ENCODE results near the gene FUT1. TPM values are rescaled to one million over a fixed set of nuclear protein-coding genes. Genes with fewer than 3 reads are reported as not detected.

FUT1 gene
- total RNA-seq, 1 experiment from 2014 or later = 11.5 TPM

DNA sequence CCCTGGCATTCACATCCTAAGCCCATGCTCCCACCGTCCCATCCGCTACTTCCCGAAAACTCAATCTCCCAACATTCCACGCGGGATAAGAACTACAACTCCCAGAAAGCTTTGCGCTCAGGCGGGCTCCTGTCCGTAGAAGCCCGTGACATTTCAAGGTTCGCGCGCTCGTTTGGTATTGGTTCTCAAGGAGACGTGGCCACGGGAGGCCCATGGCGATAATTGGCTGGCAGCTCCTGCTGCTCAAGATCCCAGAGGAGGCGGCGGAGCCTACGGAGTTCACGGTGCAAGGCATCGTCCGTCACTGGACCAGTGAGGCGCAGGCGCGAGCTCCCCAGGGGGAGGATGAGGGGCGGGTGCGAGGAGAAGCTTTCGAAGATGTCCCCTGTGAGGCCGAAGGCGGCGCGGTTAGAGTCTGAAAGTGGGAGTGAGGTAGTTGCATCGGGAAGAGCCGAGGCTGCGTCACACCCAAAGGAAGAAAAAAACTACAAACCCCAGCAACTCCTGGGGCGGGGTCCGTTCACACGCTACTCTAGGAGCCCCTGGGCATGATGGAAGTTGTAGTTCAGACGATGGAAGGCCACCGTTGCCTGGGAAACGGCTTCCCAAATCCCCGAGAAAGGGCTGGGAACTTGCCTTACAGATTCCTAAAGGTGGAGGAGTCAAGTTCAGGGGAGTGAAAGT, 31.7 kb downstream of the FUT1 start (continued):
- TF ChIP-seq, protein P1, sequence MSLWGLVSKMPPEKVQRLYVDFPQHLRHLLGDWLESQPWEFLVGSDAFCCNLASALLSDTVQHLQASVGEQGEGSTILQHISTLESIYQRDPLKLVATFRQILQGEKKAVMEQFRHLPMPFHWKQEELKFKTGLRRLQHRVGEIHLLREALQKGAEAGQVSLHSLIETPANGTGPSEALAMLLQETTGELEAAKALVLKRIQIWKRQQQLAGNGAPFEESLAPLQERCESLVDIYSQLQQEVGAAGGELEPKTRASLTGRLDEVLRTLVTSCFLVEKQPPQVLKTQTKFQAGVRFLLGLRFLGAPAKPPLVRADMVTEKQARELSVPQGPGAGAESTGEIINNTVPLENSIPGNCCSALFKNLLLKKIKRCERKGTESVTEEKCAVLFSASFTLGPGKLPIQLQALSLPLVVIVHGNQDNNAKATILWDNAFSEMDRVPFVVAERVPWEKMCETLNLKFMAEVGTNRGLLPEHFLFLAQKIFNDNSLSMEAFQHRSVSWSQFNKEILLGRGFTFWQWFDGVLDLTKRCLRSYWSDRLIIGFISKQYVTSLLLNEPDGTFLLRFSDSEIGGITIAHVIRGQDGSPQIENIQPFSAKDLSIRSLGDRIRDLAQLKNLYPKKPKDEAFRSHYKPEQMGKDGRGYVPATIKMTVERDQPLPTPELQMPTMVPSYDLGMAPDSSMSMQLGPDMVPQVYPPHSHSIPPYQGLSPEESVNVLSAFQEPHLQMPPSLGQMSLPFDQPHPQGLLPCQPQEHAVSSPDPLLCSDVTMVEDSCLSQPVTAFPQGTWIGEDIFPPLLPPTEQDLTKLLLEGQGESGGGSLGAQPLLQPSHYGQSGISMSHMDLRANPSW (CRISPR knock-in tag; conservative IDR thresholded peaks at IDR 0.05; ENCODE audit: low read depth) = no peak
- TF ChIP-seq GRHL2 (CRISPR knock-in tag; IDR thresholded peaks at IDR 0.05; ENCODE audit: insufficient replicate concordance, severe bottlenecking) = no peak
- TF ChIP-seq GTF2I (CRISPR knock-in tag; conservative IDR thresholded peaks at IDR 0.05) = no peak
- TF ChIP-seq ZBTB21 (CRISPR knock-in tag; IDR thresholded peaks at IDR 0.05; ENCODE audit: borderline replicate concordance) = no peak
- no peak for TF ChIP-seq SMAD3 (CRISPR knock-in tag; IDR thresholded peaks at IDR 0.05; ENCODE audit: borderline replicate concordance)
- no peak for TF ChIP-seq ZNF671 (CRISPR knock-in tag; IDR thresholded peaks at IDR 0.05)
- TF ChIP-seq MXD4 (CRISPR knock-in tag; IDR thresholded peaks at IDR 0.05; ENCODE audit: borderline replicate concordance) = no peak
- TF ChIP-seq FOXP1 (CRISPR knock-in tag; IDR thresholded peaks at IDR 0.05; ENCODE audit: borderline replicate concordance) = no peak
- TF ChIP-seq ZNF138 (CRISPR knock-in tag; conservative IDR thresholded peaks at IDR 0.05) = no peak
- TF ChIP-seq NFE2L1 (CRISPR knock-in tag; IDR thresholded peaks at IDR 0.05) = no peak
- TF ChIP-seq TP53 (CRISPR knock-in tag; IDR thresholded peaks at IDR 0.05) = no peak
- TF ChIP-seq CBFB (CRISPR knock-in tag; IDR thresholded peaks at IDR 0.05; ENCODE audit: low read depth) = no peak
- no peak for TF ChIP-seq ESRRA (CRISPR knock-in tag; IDR thresholded peaks at IDR 0.05; ENCODE audit: borderline replicate concordance)
- TF ChIP-seq, protein P2, sequence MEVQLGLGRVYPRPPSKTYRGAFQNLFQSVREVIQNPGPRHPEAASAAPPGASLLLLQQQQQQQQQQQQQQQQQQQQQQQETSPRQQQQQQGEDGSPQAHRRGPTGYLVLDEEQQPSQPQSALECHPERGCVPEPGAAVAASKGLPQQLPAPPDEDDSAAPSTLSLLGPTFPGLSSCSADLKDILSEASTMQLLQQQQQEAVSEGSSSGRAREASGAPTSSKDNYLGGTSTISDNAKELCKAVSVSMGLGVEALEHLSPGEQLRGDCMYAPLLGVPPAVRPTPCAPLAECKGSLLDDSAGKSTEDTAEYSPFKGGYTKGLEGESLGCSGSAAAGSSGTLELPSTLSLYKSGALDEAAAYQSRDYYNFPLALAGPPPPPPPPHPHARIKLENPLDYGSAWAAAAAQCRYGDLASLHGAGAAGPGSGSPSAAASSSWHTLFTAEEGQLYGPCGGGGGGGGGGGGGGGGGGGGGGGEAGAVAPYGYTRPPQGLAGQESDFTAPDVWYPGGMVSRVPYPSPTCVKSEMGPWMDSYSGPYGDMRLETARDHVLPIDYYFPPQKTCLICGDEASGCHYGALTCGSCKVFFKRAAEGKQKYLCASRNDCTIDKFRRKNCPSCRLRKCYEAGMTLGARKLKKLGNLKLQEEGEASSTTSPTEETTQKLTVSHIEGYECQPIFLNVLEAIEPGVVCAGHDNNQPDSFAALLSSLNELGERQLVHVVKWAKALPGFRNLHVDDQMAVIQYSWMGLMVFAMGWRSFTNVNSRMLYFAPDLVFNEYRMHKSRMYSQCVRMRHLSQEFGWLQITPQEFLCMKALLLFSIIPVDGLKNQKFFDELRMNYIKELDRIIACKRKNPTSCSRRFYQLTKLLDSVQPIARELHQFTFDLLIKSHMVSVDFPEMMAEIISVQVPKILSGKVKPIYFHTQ (CRISPR knock-in tag; IDR thresholded peaks at IDR 0.05) = no peak
- TF ChIP-seq PREB (CRISPR knock-in tag; IDR thresholded peaks at IDR 0.05; ENCODE audit: borderline replicate concordance) = no peak
- TF ChIP-seq FOXK1 (CRISPR knock-in tag; IDR thresholded peaks at IDR 0.05) = 0 out of 2 replicates have a peak, but pooled peaks have one; percentile 23
- TF ChIP-seq NR3C1 (CRISPR knock-in tag; conservative IDR thresholded peaks at IDR 0.05; ENCODE audit: low read depth) = no peak
- TF ChIP-seq, protein P3, sequence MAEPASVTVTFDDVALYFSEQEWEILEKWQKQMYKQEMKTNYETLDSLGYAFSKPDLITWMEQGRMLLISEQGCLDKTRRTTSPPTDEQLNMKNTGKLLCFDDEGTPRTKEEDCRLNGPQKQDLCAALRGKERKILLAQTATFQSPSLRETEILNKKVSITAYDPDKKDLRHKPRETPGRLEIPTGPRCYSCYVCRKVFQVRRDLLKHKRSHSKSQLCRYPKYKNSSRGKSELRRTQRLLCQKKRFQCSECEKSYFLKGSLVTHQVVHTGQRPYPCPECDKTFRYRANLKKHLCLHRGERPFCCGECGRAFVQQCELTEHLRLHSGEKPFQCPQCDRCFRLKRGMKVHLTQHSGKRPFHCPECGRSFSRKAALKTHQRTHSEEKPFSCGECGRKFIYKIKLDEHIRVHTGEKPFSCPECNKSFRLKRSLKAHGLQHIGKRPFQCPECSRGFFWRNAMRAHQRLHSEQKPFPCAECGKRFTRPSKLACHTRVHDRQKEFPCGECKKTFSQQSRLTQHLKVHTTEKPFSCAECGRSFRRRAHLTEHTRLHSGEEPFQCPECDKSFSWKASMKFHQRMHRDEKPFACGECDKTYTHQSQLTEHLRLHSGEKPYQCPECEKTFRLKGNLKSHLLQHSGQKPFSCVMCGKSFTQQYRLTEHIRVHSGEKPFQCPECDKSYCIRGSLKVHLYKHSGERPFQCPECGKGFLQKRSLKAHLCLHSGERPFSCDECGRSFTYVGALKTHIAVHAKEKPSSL (CRISPR knock-in tag; conservative IDR thresholded peaks at IDR 0.05) = no peak
- TF ChIP-seq, protein P4, sequence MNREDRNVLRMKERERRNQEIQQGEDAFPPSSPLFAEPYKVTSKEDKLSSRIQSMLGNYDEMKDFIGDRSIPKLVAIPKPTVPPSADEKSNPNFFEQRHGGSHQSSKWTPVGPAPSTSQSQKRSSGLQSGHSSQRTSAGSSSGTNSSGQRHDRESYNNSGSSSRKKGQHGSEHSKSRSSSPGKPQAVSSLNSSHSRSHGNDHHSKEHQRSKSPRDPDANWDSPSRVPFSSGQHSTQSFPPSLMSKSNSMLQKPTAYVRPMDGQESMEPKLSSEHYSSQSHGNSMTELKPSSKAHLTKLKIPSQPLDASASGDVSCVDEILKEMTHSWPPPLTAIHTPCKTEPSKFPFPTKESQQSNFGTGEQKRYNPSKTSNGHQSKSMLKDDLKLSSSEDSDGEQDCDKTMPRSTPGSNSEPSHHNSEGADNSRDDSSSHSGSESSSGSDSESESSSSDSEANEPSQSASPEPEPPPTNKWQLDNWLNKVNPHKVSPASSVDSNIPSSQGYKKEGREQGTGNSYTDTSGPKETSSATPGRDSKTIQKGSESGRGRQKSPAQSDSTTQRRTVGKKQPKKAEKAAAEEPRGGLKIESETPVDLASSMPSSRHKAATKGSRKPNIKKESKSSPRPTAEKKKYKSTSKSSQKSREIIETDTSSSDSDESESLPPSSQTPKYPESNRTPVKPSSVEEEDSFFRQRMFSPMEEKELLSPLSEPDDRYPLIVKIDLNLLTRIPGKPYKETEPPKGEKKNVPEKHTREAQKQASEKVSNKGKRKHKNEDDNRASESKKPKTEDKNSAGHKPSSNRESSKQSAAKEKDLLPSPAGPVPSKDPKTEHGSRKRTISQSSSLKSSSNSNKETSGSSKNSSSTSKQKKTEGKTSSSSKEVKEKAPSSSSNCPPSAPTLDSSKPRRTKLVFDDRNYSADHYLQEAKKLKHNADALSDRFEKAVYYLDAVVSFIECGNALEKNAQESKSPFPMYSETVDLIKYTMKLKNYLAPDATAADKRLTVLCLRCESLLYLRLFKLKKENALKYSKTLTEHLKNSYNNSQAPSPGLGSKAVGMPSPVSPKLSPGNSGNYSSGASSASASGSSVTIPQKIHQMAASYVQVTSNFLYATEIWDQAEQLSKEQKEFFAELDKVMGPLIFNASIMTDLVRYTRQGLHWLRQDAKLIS (CRISPR knock-in tag; IDR thresholded peaks at IDR 0.05; ENCODE audit: borderline replicate concordance) = no peak
- no peak for TF ChIP-seq ZNF121 (CRISPR knock-in tag; IDR thresholded peaks at IDR 0.05)
- TF ChIP-seq, protein P5, sequence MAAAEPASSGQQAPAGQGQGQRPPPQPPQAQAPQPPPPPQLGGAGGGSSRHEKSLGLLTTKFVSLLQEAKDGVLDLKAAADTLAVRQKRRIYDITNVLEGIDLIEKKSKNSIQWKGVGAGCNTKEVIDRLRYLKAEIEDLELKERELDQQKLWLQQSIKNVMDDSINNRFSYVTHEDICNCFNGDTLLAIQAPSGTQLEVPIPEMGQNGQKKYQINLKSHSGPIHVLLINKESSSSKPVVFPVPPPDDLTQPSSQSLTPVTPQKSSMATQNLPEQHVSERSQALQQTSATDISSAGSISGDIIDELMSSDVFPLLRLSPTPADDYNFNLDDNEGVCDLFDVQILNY (CRISPR knock-in tag; IDR thresholded peaks at IDR 0.05) = peak; percentile 90
- no peak for TF ChIP-seq ZNF263 (CRISPR knock-in tag; IDR thresholded peaks at IDR 0.05; ENCODE audit: low read depth)
- peak; percentile 96 for TF ChIP-seq NFYB (CRISPR knock-in tag; conservative IDR thresholded peaks at IDR 0.05; ENCODE audit: low read depth)
- TF ChIP-seq FOXJ3 (CRISPR knock-in tag; IDR thresholded peaks at IDR 0.05; ENCODE audit: borderline replicate concordance) = no peak
